NCI-H1417 treated with DMSO at 0.1 percent for 48 hours (cell line): ENCODE data around the gene CNTRL.

Experiments
- DNase-seq: peaks from one replicate; lab custom pipeline; 2025; lab: John Stamatoyannopoulos, UW

CNTRL gene

DNA sequence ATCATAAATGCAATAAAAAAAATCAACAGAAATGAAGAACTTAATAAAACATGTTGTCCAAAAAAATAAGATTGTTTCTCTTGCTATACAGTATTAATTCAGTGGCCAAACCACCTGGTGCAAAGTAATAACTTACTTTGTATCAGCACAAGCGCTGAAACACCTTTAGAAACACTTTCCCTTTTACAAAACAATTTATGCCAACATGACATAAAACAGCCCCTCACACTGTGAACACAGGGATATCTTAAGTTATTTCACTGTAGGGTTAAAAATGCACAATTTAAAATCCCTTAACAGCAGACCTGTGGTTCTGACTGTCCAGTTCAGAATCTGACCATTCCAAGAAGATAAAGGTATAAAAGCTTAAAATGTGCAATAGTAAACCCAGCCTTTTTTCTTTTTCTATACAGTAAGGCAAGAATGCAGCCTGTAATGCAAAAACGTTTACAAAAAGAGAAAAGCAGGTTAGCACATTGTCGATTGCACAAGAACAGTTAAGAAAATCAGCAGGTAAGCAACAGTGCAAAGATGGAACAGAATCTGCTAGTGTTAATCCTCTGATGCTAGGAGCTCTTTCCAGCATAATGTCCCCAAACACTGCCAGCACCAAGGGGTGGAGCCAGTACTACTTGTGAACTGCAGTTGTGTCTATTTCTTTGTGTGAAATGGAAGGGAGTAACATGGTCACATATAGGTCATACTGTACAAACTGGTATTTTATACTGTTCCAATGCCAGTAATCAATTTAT is 105.4 kb downstream of the CNTRL start:
- no peak for DNase-seq

DNA sequence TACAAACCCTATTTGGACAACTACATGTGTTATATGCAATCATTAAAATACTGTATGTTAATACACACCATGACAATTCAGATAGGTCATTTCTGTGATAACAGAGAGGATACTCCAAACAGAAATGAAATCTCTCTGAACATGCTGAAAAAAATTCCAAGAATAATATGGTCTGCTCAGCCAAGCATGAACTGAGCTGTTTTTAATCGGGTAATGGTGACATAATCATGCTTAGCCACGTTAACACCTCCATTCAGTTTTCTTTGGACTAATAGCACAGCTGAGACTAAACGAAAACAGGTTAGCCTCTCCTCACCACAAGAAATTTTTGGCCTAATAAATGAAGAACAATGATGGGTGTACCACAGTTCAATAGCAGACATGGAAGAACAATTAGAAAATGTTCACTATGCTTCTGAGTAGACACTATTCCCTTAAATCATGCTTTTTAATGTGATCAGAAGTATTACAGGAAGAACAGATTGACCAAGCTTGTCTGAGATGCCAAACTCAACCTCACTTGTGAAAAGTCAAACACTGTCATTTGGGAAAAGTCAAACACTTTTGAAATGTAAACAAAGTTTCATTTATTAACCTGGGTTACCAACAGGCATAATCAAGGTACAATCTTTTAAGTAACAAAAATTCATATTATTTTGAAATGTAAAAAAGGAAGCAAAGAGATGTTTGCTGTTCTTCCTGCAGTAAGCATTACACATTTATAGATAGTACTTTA is 107.5 kb downstream of the CNTRL start:
- no peak for DNase-seq

DNA sequence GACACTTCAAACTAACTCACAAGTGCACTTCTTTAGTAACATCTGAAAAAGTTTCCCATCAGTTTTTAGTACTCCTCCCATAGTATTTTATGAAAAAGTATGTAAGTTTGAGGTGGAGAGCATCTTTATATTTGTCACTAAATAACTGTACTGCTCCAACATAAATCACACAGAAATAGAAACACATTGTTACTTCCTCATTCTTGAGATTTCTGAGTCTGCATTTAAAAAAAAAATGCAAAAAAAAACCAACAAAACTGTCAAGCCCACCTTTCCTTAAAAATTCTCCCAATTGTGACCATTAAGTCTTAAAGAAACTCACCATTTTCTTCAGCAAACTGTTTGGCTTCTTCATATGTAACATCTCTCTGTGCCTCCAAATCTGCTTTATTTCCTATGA is 108.2 kb downstream of the CNTRL start:
- no peak for DNase-seq

DNA sequence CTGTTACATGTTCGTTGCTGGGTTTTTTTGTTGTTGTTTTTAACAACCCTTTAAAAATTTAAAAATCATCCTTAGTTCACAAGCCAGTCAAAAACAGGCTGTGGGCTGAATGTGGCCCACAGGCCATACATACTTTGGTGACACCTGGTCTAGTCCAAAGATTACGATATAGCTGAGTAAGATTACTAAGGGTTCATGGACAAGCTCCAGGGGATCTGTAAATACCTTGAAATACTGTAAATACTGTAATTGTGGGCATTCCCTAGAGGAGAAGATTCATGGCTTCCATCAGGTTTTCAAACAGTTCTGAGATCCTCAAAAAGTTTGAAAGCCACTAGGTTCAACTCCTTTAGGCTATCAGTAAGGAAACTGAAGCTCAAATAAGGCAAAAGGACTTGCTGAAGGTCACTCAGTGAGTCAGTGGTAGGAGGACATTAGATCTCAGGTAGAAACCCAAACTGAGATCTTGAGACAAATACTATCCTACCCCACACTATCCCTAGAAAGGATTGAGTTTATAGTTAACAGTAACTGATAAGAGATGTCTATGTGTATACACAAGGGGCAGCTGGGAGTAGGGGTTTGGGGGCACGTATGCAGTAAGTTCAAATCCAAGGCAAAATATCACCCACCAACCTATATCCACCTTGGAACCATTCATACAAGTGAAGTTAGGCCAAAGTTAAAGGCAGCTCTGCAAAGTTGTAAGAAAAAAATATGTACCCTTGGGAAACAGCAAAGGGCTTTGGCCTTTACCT is 109.1 kb downstream of the CNTRL start:
- DNase-seq = no peak

DNA sequence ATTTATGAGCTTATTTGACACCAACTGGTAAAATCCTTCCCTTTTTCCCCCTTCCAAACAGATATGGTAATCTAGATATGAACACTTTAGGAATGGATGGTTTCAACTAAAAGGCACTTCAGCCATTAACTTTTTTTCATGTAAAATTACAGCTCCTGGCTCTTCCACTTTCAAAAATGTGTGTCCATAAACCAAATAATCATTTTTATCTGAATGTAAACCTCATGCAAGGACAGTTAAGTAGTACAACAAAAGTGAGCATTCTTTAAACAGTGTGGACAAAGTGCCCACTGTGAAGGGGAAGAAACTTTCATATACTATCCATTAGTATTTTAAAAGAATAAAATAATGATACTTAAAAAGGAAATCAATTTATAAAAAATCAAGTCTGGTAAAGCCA is 109.7 kb downstream of the CNTRL start:
- DNase-seq = no peak

DNA sequence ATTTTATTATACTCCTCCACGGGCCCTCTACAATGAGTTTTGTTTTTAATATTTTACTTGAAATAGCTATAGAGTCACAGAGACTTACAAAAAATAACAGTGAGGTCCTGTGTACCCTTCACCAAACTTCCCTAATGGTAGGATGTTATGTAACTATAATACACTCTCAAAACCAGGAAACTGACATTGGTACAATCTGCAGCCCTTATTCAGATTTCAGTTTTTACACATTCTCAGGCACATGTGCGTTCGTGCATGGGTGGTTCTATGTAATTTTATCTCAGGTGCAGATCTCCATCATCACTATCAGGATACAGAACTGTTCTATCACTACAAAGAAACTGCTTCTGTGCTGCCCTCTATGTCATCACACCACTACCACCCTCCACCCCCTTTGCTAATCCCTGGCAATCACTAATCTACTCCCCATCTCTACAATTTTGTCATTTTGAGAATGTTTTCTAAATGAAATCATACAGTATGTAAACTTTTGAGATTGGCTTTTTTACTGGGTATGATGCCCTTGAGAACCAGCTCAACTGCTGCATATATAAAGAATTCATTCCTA is 110.5 kb downstream of the CNTRL start:
- no peak for DNase-seq

DNA sequence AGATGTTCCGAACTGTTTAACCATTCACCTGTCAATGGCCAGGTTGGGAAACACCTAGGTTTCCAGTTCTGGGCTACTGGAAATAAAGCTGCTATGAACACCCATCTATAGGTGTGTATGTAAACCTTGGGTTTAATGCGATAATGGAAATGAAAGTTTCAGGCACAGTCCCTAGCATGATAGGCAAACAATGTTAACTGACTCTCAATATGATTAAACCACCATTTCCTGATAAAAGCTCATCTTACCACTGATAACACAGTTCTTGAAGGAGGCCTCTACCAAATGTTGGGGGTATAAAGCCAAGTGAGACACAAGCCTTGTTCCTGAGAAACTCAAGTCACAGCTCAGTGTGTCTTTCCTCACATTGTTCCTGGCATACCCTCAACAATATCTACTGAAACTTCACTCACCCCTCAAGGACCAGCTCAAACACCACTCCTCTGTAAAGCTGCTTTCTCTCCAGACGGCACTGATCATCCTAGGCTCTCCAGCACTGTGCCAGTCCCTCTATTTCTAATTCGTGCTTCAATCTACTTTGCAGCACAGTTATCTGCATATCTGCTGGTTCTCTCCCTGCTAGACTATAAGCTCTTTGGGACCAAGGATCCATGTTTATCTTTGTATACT is 111.1 kb downstream of the CNTRL start:
- no peak for DNase-seq

DNA sequence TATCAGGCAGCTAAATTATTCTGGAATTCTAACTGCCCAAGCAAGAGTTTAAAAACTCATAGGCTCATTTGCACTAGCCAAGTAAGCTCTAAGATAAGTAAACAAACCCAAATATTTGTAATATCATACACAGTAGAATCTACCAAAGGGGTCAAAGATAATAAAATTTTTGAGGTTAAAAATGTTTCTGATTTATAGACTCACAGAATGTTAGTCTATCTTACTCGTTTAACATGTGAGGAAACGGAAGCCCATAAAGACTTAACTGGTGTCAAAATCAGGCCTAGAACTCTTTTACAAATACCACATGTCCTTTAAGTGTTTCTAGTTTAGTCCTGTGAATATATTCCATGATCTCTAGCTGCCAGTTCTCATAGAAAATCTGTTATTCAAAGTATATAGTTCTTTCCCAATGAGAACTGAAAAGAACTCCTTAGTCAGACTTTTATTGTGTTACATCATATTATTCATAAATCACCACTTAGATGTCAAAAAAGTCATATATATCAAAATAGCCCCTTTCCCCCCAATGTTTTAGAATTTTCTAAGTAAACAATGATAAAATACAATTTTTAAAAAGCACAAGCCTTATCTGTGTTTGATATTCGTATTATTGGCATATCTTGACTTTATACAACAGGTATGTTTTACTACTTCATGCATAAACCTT is 113.0 kb downstream of the CNTRL start:
- no peak for DNase-seq

DNA sequence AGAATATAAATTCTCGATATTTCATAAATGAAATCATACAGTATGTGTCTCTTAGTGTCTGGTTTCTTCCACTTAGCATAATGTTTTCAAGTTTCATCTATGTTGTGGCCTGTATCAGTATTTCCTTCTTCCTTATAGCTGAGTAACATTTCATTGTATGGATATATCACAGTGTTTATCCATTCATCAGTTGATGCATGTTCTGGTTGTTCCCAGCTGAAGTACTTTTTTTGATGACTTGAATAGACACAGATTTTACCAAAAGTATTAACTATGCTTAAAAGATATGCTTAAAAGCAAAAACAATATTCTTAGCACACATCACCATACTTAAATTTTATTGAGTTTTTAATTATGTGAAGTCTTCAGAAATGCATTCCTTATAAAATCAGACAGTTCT is 114.3 kb downstream of the CNTRL start:
- DNase-seq = no peak

DNA sequence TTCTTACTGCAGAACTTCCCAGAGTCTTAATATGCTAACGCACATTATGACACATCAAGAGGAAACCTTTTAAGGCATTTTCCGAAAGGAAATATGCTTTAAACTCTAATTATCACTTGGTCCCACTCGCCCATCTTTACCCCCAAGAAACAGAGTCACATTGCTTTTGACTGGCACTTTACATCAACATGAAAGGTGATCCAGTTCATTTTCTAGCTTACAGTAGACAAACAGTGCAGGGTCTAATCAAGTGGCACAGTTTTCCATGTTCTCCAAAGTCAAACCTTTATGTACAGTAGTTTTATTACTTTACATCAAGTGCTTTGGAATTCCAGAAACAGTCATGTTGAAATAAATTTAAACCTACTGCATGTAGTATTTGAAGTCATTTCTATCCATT is 114.9 kb downstream of the CNTRL start:
- no peak for DNase-seq

DNA sequence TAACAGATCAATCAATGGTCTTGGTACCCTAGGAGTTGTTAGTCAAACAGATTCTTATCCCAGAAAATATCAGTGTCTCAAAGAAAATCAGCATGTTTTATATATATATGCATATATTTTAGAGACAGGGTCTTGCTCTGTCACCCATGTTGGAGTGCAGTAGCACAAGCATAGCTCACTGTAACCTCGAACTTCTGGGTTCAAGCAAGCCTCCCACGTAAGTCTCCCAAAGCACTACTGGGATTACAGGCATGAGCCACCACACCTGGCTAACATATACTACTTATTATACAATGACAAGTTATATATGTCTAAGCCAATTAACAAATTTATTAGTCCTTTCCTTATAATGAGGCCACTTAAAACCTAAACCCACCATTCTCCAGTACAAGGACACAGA is 116.5 kb downstream of the CNTRL start:
- no peak for DNase-seq

DNA sequence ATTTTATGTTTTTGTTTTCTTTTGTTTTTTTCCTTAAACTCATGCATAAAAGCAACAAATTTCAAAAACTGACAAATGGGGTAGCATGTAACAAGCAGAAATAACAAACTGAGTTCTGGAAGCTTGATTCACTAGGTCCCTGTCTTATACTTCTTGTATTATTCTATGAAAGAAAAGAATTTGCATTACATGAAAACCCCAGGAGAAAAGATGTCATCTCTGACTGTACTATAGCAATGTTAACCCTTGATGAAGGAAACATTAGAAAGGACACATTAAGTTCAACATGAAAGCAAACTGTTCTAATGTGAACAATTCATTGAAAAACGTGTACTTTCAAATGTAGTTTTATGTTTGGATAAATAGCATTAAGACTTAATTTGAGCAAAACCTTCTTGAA is 117.8 kb downstream of the CNTRL start:
- no peak for DNase-seq

DNA sequence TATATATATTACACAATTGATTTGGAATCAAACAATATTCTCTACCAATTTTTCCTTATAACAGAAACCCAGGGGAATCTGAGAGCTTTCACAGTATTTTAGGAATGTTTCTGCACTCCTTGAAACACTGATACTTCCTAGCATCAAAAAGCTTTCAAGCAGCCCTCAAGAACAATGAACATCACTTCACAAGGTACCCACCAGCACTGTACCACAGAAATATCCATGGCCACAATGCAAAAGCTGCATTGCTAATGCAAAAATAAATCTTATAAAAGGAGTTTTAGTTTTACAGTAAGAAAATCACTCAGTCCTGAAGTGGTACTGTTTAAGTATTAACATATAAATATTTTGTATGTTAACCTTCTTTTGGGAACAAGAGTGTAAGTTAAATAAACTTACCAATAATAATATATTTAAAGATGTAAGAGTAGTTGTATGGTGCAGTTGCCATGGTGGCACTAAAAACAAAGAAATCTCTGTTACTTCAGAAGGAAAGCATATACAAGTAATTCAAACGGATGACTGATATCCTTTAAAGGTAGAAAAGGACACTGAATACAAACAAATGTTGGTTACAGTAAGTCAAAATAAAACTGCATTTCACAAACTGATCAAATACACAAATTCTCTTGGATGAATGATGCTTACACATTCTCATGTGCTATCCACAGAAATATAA is 118.3 kb downstream of the CNTRL start:
- DNase-seq = no peak

DNA sequence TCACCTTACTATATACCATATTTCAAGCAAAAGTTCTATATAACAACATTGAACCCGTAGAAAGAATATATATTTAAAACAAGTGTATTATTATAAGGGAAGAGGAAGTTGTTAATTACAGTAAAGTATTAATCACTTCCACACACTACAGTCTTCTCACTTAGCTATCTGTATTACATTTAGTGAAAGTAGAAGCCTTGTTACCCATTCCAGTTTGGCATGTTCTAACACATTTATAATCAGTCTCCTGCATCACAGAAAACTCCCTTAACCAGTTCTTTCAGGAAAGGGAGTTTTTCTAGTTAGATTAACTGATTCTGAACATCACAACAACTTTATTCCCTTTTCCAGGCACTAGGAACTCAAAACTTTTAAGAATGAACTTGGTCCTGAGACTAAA is 120.0 kb downstream of the CNTRL start:
- DNase-seq = no peak

DNA sequence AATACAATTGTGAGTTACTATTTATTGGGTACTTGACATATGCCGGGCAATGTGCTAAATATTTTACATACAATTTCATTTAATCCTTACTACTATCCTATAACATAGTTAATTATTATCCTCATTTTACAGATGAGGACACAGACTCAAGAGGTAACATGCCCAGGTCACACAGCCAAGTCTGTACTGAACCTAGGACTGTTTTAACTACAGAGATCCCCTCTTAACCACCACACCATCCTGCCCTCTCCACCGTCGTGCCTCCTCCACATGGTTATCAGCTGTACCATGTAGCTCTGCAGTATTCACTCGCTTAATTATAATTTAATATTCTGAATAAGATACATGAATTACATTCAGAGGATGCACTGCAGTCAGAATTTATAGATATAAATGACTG is 121.6 kb downstream of the CNTRL start:
- DNase-seq = no peak

DNA sequence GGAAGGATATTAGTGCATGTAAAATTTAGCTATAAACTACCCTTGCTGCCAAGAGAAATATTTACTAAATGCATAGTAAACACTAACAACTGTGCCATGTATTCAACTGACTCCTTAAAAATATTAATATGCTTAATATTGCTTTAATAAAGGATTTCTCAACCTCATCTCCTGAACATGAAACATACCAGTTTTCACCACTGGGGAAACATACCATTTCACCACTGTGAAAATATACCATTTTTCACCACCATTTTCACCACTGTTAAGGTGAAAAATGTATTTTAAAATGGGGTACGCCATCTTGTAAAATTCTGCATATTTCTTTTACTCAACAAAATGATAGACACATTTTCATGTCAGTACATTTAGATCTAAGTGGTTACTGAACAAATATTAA is 122.4 kb downstream of the CNTRL start:
- no peak for DNase-seq

DNA sequence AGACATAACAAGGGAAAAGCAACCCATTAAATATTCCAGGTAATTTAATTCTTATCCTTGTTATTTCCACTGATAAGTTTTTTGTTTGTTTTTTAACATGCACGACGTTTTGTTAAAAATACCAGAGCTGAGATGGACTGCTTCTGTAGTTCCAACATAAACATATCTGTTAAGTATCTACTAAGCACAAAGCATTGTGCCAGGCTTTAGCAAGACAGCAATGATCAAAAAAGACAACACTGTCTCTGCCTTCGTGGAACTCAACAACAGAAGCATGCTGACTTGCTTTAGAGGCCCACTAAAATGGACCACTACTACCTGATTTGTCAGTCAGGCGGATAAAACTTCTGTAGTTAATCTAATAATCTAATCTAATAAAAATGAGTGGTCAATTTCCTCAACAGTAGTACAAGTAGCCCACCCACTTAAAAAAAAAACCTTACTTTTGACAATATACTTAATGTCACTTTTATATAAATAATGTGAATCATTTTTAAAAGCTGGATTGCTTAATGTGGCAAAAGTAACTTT is 123.8 kb downstream of the CNTRL start:
- no peak for DNase-seq

DNA sequence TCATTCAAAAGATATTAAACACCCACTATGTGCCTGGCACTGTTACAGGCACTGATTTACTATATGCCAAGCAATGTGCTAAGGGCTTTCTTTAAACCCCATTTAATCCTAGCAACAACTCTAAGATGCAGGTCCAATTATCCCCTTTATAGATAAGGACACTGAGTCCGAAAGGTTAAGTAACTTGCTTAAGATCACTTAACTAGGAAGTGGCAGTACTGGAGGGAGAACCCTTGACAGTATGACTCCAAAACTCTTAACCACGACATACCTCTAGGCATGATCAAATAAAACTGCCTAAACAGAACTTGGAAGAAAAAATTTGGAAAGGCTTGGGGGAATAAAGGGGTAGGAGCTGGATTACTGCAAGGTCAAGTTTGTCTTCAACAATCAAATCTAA is 125.2 kb downstream of the CNTRL start:
- no peak for DNase-seq

DNA sequence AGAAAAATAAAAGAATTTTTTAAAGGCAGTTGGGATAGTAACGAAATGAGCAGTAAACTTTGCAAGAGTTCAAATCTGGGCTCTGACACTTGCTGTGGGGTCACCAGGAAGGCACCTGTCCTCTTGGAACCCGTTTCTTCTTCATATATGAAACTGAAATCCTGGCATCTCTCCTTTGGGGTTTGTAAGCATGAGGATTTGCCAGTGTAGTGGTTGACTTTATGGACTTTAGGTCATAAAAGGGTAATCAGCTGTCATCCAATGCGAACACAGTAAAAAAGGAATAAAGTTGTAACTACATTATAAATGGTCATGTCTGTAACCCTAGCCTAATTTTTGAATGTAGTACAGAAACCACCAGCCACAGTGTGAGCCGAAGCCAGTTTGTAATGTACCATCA is 125.6 kb downstream of the CNTRL start:
- no peak for DNase-seq

DNA sequence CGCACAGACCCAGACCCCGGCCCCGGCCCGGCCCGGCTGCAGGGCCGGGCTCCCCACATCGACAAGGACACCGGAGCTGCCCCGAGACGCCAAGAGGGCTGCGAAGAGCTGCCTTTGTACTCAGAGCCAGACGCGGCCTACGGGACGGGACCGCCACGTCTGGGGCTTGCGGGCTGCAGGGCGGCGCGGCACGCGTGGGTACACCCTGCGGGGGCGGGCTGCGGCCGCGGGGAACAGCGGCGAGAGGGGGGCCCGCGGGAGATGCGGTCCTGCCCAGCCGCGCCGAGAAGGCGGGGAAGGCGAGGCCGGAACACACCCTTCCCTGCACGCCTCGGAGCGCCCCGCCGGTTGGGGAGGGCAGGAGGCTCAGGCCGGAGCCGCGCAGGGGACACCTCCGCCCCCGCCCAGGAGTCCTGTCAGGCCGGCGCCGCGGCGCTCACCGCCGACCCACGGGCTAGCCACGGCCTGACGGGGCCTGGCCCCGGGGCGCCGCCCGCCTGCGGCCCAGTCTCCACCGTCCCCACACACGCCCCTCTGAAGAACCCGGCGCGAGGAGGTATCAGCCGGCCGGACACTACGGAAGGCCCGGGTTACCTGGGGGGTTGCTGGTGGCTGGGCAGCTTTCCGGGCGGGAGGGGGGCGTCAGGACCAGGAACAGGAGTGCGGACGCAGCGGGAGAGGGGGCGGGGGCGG is 126.4 kb downstream of the CNTRL start:
- no peak for DNase-seq
